ENCODE data around the gene NTRK3. TPM values are rescaled to one million over a fixed set of nuclear protein-coding genes. Genes with fewer than 3 reads are reported as not detected.

Gene NTRK3
- polyA plus RNA-seq, 1 donor (not counting 4 experiments of a cell fraction or from before 2014, with no cell fraction given): not detected

DNA sequence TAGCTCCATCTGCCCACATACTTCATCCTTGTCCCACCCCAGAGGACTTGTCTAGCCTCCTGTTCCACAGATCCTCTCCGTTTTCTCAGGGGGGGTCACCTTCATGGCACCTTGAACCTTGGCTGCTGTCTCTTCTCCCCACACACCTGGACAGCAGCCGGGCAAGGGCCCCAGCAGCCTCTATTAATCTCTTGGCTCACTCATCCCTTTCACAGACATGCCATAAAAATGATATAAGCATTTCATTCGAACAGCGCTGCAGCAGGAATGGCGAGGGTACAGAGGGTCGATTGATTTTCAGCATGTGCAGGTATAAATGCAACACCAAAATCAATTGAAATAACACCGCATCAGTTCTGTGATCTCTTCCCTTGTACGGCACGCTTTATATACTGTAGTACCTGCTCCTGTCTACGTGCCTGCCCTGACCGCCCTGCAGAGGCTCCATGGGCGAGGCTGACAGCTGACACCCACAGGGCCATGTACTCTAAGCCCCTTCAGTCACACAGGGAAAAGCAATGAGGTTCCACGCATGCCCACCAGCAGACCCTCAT is 209.9 kb downstream of the NTRK3 start:
- no peak overlapping the region for H2AFZ ChIP-seq (ENCODE audit: control insufficient read depth, low read length)
- no peak overlapping the region for H3K27ac ChIP-seq (ENCODE audit: control insufficient read depth, insufficient read depth, low read length)
- no peak overlapping the region for H3K4me2 ChIP-seq (ENCODE audit: control insufficient read depth, extremely low read depth, insufficient read depth, low read depth, low read length)
- dilution Hi-C loops (cut with MboI; ENCODE audit: extremely low pct_ligation_motif_present, low sequenced_read_pairs): no loop called here
- DNase-seq (ENCODE audit: low read depth, low spot score) (no peak), FAIRE-seq (no peak)
- H3K9me3 ChIP-seq (ENCODE audit: control insufficient read depth, low read depth, low read length): no peaks in the 10 kb centered on the region
- no peaks in the 10 kb centered on the region for H4K20me1 ChIP-seq (ENCODE audit: control insufficient read depth, extremely low read depth, insufficient read depth, low read length)
- no peak overlapping the region for H3K9ac ChIP-seq (ENCODE audit: control insufficient read depth, extremely low read depth, insufficient read depth, low read length)
- H3K9me1 ChIP-seq (ENCODE audit: control insufficient read depth, extremely low read depth, insufficient read depth, low read length): no peaks in the 10 kb centered on the region
- TF ChIP-seq, protein P1, sequence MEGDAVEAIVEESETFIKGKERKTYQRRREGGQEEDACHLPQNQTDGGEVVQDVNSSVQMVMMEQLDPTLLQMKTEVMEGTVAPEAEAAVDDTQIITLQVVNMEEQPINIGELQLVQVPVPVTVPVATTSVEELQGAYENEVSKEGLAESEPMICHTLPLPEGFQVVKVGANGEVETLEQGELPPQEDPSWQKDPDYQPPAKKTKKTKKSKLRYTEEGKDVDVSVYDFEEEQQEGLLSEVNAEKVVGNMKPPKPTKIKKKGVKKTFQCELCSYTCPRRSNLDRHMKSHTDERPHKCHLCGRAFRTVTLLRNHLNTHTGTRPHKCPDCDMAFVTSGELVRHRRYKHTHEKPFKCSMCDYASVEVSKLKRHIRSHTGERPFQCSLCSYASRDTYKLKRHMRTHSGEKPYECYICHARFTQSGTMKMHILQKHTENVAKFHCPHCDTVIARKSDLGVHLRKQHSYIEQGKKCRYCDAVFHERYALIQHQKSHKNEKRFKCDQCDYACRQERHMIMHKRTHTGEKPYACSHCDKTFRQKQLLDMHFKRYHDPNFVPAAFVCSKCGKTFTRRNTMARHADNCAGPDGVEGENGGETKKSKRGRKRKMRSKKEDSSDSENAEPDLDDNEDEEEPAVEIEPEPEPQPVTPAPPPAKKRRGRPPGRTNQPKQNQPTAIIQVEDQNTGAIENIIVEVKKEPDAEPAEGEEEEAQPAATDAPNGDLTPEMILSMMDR (optimal IDR thresholded peaks at IDR 0.05 in 1 of 3, IDR thresholded peaks at IDR 0.05 in 1 of 3, conservative IDR thresholded peaks at IDR 0.05 in 1 of 3; ENCODE audit: extremely low read depth in 1 of 3, insufficient read depth in 2 of 3, low read length in 3 of 3): no peak
- no peak for TF ChIP-seq EZH2 (IDR thresholded peaks at IDR 0.05; ENCODE audit: low read length)
- no peak overlapping the region for H3K4me3 ChIP-seq (ENCODE audit: control insufficient read depth in 2 of 3, extremely low read depth in 1 of 3, insufficient read depth in 2 of 3, low read depth in 1 of 3, low read length in 3 of 3)
- no peaks in the 10 kb centered on the region for H3K79me2 ChIP-seq (ENCODE audit: control insufficient read depth, insufficient read depth, low read length)
- no peaks in the 10 kb centered on the region for H3K27me3 ChIP-seq (ENCODE audit: control insufficient read depth, extremely low read depth, insufficient read depth, low read length)
- H3K36me3 ChIP-seq (ENCODE audit: control insufficient read depth in 2 of 2, extremely low read depth in 1 of 2, insufficient read depth in 2 of 2, low read length in 2 of 2): no peaks in the 10 kb centered on the region
- H3K4me1 ChIP-seq (ENCODE audit: control insufficient read depth, extremely low read depth, insufficient read depth, low read length): no peaks in the 10 kb centered on the region

DNA sequence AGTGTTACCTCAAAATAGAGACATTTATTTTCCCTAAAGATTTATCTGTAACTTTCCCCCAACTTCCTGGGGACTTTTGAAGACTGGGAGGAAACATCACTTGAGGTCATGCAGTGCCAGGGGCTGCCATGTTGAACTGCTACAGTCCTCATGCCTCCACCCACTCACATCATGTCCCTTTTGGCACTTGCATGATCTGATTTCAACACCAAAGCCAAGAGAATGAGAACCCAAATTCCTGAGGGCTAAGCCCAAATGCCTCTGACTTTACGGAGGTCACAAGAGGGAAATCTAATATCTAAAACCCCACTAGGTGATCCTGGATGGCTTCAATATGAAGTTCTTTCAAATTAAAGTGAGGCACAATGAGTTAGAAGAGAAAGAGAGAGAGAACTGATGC is 213.1 kb downstream of the NTRK3 start:
- H3K4me3 ChIP-seq (ENCODE audit: control insufficient read depth in 2 of 3, extremely low read depth in 1 of 3, insufficient read depth in 2 of 3, low read depth in 1 of 3, low read length in 3 of 3): no peak overlapping the region
- H2AFZ ChIP-seq (ENCODE audit: control insufficient read depth, low read length): no peak overlapping the region
- no peak overlapping the region for H3K4me2 ChIP-seq (ENCODE audit: control insufficient read depth, extremely low read depth, insufficient read depth, low read depth, low read length)
- H3K9ac ChIP-seq (ENCODE audit: control insufficient read depth, extremely low read depth, insufficient read depth, low read length): no peak overlapping the region
- no peaks in the 10 kb centered on the region for H3K9me1 ChIP-seq (ENCODE audit: control insufficient read depth, extremely low read depth, insufficient read depth, low read length)
- no peaks in the 10 kb centered on the region for H3K4me1 ChIP-seq (ENCODE audit: control insufficient read depth, extremely low read depth, insufficient read depth, low read length)
- no peaks in the 10 kb centered on the region for H3K79me2 ChIP-seq (ENCODE audit: control insufficient read depth, insufficient read depth, low read length)
- H3K27me3 ChIP-seq (ENCODE audit: control insufficient read depth, extremely low read depth, insufficient read depth, low read length): no peaks in the 10 kb centered on the region
- H3K27ac ChIP-seq (ENCODE audit: control insufficient read depth, insufficient read depth, low read length): no peak overlapping the region
- H4K20me1 ChIP-seq (ENCODE audit: control insufficient read depth, extremely low read depth, insufficient read depth, low read length): no peaks in the 10 kb centered on the region
- TF ChIP-seq EZH2 (IDR thresholded peaks at IDR 0.05; ENCODE audit: low read length): no peak
- TF ChIP-seq, protein P1 (optimal IDR thresholded peaks at IDR 0.05 in 1 of 3, IDR thresholded peaks at IDR 0.05 in 1 of 3, conservative IDR thresholded peaks at IDR 0.05 in 1 of 3; ENCODE audit: extremely low read depth in 1 of 3, insufficient read depth in 2 of 3, low read length in 3 of 3): no peak
- DNase-seq (ENCODE audit: low read depth, low spot score) (no peak), FAIRE-seq (no peak)
- H3K9me3 ChIP-seq (ENCODE audit: control insufficient read depth, low read depth, low read length): no peaks in the 10 kb centered on the region
- H3K36me3 ChIP-seq (ENCODE audit: control insufficient read depth in 2 of 2, extremely low read depth in 1 of 2, insufficient read depth in 2 of 2, low read length in 2 of 2): no peaks in the 10 kb centered on the region
- dilution Hi-C loops (cut with MboI; ENCODE audit: extremely low pct_ligation_motif_present, low sequenced_read_pairs): no loop called here
